Psoas muscle (tissue), 8 donors: ENCODE results near the gene RTP2. TPM values are rescaled to one million over a fixed set of nuclear protein-coding genes. Genes with fewer than 3 reads are reported as not detected.
A peak's percentile ranks its signal among the peaks of the same experiment; 100 is the strongest.

ENCODE experiments used
- ATAC-seq, 4 donors: fragments of 200-7000 bp; cut with Tn5 transposase; one replicate each; pipeline ENCODE4 v1.9.1; 2020; ENCODE audit warnings: moderate library complexity in 3 of 4, mild to moderate bottlenecking in 2 of 4
- DNase-seq, 2 donors: peaks; one replicate each; pipeline ENCODE4 v3.0.0-alpha.2; 2020
- H3K27ac ChIP-seq: fragments of 200-600 bp; one replicate; pipeline ENCODE4 v1.8.0; 2022
- H3K27me3 ChIP-seq, 3 donors: fragments of 200-600 bp in 1 of 3; one replicate each; pipeline versions ENCODE4 v1.6.1 to v1.8.0; 2013 to 2022; ENCODE audit warnings: low read length in 2 of 3, mild to moderate bottlenecking in 2 of 3, moderate library complexity in 1 of 3; ENCODE audit not compliant: insufficient read depth in 3 of 3
- H3K36me3 ChIP-seq, 2 donors: fragments of 200-600 bp in 1 of 2; one replicate each; pipeline versions ENCODE4 v1.6.1 to v1.8.0; 2013 to 2022; ENCODE audit warnings: low read depth in 1 of 2, mild to moderate bottlenecking in 1 of 2, moderate library complexity in 1 of 2; ENCODE audit not compliant: insufficient read depth in 1 of 2
- H3K4me1 ChIP-seq: fragments of 200-600 bp; one replicate; pipeline ENCODE4 v1.8.0; 2022
- H3K4me3 ChIP-seq: fragments of 200-600 bp; one replicate; pipeline ENCODE4 v1.8.0; 2022; ENCODE audit warnings: mild to moderate bottlenecking
- H3K9me3 ChIP-seq: fragments of 200-600 bp; one replicate; pipeline ENCODE4 v1.8.0; 2022
- whole genome bisulfite sequencing, 3 donors: extraction: QIAGEN DNeasy Blood & Tissue Kit; methylation state at CpG; one replicate each; pipeline versions ENCODE4 v1.1.6 to v1.1.7; 2013; 5-methylcytosine and 5-hydroxymethylcytosine counted together
- intact Hi-C, 2 donors: fragments of 100-400 bp; cut with DNase I; formaldehyde crosslinking; loops; one replicate each; pipeline versions ENCODE4 v1.11.0 to v1.14.2; 2022
- polyA plus RNA-seq, 3 donors: library from polyadenylated mRNA; stranded (reverse); fragments of 200-250 nt; gene quantifications; one replicate each; pipeline ENCODE4 v1.2.3, GENCODE V29; 2013
- total RNA-seq, 4 donors: library from RNA; stranded (reverse); fragmentation: NEBNext Ultra II Directional in 2 of 4; extraction: Animal tissue kit (Norgen Biotek cat#: 25700) in 2 of 4; gene quantifications; one replicate each; pipeline versions ENCODE4 v1.2.1 to v1.2.4, GENCODE V29; 2021 to 2023
- TF ChIP-seq, protein P1 (sequence below): fragments of 200-600 bp; IDR thresholded peaks from one replicate; pipeline ENCODE4 v1.8.0; 2022; ENCODE audit warnings: antibody characterized with exemption
- donor health status: healthy with polysubstance abuse.
- donor health status: DM: no; HTN: no; CAD: no; lungs with moderate emphysema.
- donor health status: Bipolar disorder and iron deficiency.
- donor health status: healthy.
- donor health status: DM: yes; HTN: yes; CAD: no.
- donor health status: DM: no; HTN: no; CAD: no.
- donor health status: DM: no; HTN: no; CAD: no.
- donor health status: DM: yes; HTN: yes; CAD: no.

The RTP2 gene
- total and polyA plus RNA-seq, 7 donors, result 0.08 to 4.0 (median 0.32) TPM; not detected in 2

GRCh38 chr3:187737006-187737367 is 34.6 kb upstream of the RTP2 start:
- TF ChIP-seq, protein P1, sequence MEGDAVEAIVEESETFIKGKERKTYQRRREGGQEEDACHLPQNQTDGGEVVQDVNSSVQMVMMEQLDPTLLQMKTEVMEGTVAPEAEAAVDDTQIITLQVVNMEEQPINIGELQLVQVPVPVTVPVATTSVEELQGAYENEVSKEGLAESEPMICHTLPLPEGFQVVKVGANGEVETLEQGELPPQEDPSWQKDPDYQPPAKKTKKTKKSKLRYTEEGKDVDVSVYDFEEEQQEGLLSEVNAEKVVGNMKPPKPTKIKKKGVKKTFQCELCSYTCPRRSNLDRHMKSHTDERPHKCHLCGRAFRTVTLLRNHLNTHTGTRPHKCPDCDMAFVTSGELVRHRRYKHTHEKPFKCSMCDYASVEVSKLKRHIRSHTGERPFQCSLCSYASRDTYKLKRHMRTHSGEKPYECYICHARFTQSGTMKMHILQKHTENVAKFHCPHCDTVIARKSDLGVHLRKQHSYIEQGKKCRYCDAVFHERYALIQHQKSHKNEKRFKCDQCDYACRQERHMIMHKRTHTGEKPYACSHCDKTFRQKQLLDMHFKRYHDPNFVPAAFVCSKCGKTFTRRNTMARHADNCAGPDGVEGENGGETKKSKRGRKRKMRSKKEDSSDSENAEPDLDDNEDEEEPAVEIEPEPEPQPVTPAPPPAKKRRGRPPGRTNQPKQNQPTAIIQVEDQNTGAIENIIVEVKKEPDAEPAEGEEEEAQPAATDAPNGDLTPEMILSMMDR, result no peak
- Histone ChIP-seq H3K27ac (peak overlapping the region; percentile 100), H3K9me3 (no peaks in the 10 kb centered on the region), H3K4me3 (peak overlapping the region; percentile 93), H3K4me1 (peaks cover 44% of the 10 kb centered on the region), H3K27me3 (no peaks in the 10 kb centered on the region), H3K36me3 (peaks cover 0 to 34% of the 10 kb centered on the region in 2 donors)
- ATAC-seq (no peak), DNase-seq (peak; percentile 22 to 58)
- intact Hi-C loops, result loop anchor here in 1 of 2 donors (10.0 kb wide), 1 partner anchor 1408 kb away; no protein-coding TSS in a partner anchor
- 13 to 31% (median 19%) methylated on average over 4 of the region's 4 CpGs for WGBS, 3 donors

DNA sequence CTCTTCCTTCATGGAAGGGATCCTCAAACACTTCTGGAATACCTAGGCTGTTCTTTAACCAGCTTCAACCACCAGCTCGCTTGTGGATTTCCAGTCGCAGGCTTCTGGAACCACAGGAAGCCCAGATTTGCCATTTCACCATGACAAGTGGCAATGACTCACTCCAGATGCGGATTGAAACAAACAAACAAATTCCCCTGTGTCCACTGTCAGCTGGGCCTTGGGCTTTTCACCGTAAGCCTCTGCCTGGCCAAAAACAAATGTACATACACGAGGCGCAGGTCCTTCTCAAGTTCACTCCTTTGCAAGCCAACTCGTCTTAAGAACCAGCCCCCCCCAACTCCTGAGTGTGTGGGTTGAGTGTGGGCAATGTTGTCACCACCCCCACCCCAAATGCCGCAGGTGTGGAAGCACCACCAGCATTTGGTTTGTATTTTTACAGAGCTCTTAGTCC is 34.1 kb upstream of the RTP2 start:
- Histone ChIP-seq H3K9me3 (no peaks in the 10 kb centered on the region), H3K27ac (peak overlapping the region; percentile 100), H3K36me3 (peaks cover 0 to 40% of the 10 kb centered on the region in 2 donors), H3K27me3 (no peaks in the 10 kb centered on the region), H3K4me3 (peak overlapping the region; percentile 93), H3K4me1 (peaks cover 47% of the 10 kb centered on the region)
- WGBS, 3 donors, result 18 to 31% (median 20%) methylated on average over 8 of the region's 8 CpGs
- intact Hi-C loops, result loop anchor here in 1 of 2 donors (10.0 kb wide), 1 partner anchor 1408 kb away; no protein-coding TSS in a partner anchor
- DNase-seq (peak; percentile 32 to 70), ATAC-seq (peak; percentile 8 to 26 (median 22))
- TF ChIP-seq, protein P1, result no peak

- TF ChIP-seq, protein P1, result no peak
- H3K4me1 ChIP-seq, result peaks cover 52% of the 10 kb centered on the region
- peak; percentile 6 to 23 (median 16) for ATAC-seq
- no peak for DNase-seq
- intact Hi-C loops, result loop anchor here in 1 of 2 donors (10.0 kb wide), 1 partner anchor 1409 kb away; no protein-coding TSS in a partner anchor
- H3K27ac ChIP-seq, result peak overlapping the region; percentile 100
- WGBS, 3 donors, result 20 to 22% (median 21%) methylated on average over 3 of the region's 3 CpGs
- no peaks in the 10 kb centered on the region for H3K27me3 ChIP-seq
- H3K36me3 ChIP-seq, result peaks cover 2 to 46% of the 10 kb centered on the region in 2 donors
- H3K4me3 ChIP-seq, result peak overlapping the region; percentile 93
- H3K9me3 ChIP-seq, result no peaks in the 10 kb centered on the region
These were observed 33.5 kb upstream of the RTP2 start for GRCh38 chr3:187735837-187736236.

DNA sequence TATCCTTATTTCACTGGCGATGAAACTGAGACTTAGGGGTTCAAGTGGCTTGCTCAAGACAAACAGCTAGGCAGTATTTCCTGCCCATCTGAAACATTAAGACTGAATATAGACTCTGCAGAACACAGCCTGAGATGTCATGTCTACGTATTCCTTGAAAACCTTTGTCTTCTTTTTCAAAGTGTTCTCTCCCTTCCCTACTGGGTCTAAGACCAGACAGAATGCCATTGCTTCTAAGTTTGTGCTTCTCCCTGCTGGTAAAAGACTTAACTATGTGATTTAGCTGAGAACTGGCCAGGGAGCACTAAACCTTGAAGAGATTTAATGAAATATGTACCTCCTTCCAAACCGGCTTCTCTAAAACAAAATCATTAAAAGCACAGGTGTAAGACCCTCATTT is 33.0 kb upstream of the RTP2 start:
- intact Hi-C loops, result loop anchor here in 1 of 2 donors (10.0 kb wide), 1 partner anchor 1409 kb away; no protein-coding TSS in a partner anchor
- peaks cover 6 to 50% of the 10 kb centered on the region in 2 donors for H3K36me3 ChIP-seq
- peaks cover 52% of the 10 kb centered on the region for H3K4me1 ChIP-seq
- no peaks in the 10 kb centered on the region for H3K9me3 ChIP-seq
- peak overlapping the region; percentile 93 for H3K4me3 ChIP-seq
- DNase-seq (no peak), ATAC-seq (no peak)
- H3K27ac ChIP-seq, result peak overlapping the region; percentile 100
- WGBS, 3 donors, result 26 to 52% (median 32%) methylated on average over 3 of the region's 3 CpGs
- TF ChIP-seq, protein P1, result no peak
- H3K27me3 ChIP-seq, result no peaks in the 10 kb centered on the region
